Stomach (tissue), 9 donors: Measurements from ENCODE around the gene GALNT13. TPM values are rescaled to one million over a fixed set of nuclear protein-coding genes. Genes with fewer than 3 reads are reported as not detected.

ENCODE experiments used
- DNase-seq, 2 donors: peaks; one replicate each; pipeline versions ENCODE4 v3.0.0 to v3.0.0-alpha.2; 2013 to 2019
- H3K27ac ChIP-seq, 5 donors: fragments of 200-600 bp in 4 of 5; sonication (generic) in 4 of 5; one replicate each; pipeline ENCODE4 v1.5.1; 2013 to 2019; ENCODE audit warnings: mild to moderate bottlenecking in 1 of 5, moderate library complexity in 1 of 5
- H3K27me3 ChIP-seq, 3 donors: fragments of 200-600 bp; sonication (generic); one replicate each; pipeline ENCODE4 v1.5.1; 2017 to 2019; ENCODE audit warnings: mixed run types in 1 of 3
- H3K36me3 ChIP-seq, 4 donors: fragments of 200-600 bp; sonication (generic); 1 replicate in 3 of 4; 2 replicates in 1 of 4; pipeline ENCODE4 v1.5.1; 2016 to 2019
- H3K4me1 ChIP-seq, 4 donors: fragments of 200-600 bp; sonication (generic); one replicate each; pipeline ENCODE4 v1.5.1; 2016 to 2019
- H3K4me3 ChIP-seq, 4 donors: fragments of 200-600 bp; sonication (generic) in 3 of 4; one replicate each; pipeline ENCODE4 v1.5.1; 2016 to 2019; ENCODE audit warnings: mild to moderate bottlenecking in 1 of 4
- H3K9me3 ChIP-seq, 4 donors: fragments of 200-600 bp; sonication (generic); one replicate each; pipeline ENCODE4 v1.5.1; 2016 to 2019
- CTCF ChIP-seq, 7 experiments: fragments of 450-650 bp in 4 of 7; fragments of 200-600 bp in 3 of 7; sonication (generic) in 3 of 7; IDR thresholded peaks; one replicate each; pipeline ENCODE4 v1.5.1; 2016 to 2019; ENCODE audit warnings: antibody characterized with exemption in 7 of 7, control low read depth in 2 of 7, mild to moderate bottlenecking in 1 of 7
- EP300 ChIP-seq: sonication (generic); formaldehyde crosslinking; IDR thresholded peaks from one replicate; pipeline ENCODE4 v1.6.1; 2017; ENCODE audit warnings: antibody characterized with exemption
- POLR2A ChIP-seq, 4 donors: fragments of 450-650 bp; IDR thresholded peaks; one replicate each; pipeline ENCODE4 v1.6.1; 2016; ENCODE audit warnings: antibody characterized with exemption in 4 of 4, control low read depth in 2 of 4, mild to moderate bottlenecking in 1 of 4, moderate library complexity in 1 of 4
- POLR2AphosphoS5 ChIP-seq, 3 donors: sonication (generic); formaldehyde crosslinking; IDR thresholded peaks; one replicate each; pipeline ENCODE4 v1.6.1; 2016; ENCODE audit warnings: antibody characterized with exemption in 3 of 3
- WGBS, 5 donors: extraction: QIAGEN DNeasy Blood & Tissue Kit in 3 of 5; methylation state at CpG; one replicate each; pipeline versions ENCODE4 v1.1.5 to v1.1.7; 2013 to 2018; 5-methylcytosine and 5-hydroxymethylcytosine counted together
- intact Hi-C: fragments of 100-400 bp; cut with DNase I; formaldehyde crosslinking; loops from one replicate; pipeline ENCODE4 v1.15.1; 2023; ENCODE audit warnings: low total_unique reads
- polyA plus RNA-seq, 3 donors: library from polyadenylated mRNA; stranded (reverse); fragments of 200-250 nt; gene quantifications; one replicate each; pipeline ENCODE4 v1.2.3, GENCODE V29; 2013
- total RNA-seq, 5 donors: library from RNA; depleted of rRNA; stranded (reverse); fragments of >200 nt; gene quantifications; one replicate each; pipeline versions ENCODE4 v1.1.0 to v1.2.3, GENCODE V29; 2014 to 2016
- donor health status: healthy with polysubstance abuse.
- donor health status: Bipolar disorder and iron deficiency.
- donor health status: healthy.

GALNT13 gene
- total and polyA plus RNA-seq, 8 donors, result 0.15 to 6.2 (median 0.72) TPM; not detected in 3

GRCh38 chr2:154193246-154193645, 321.5 kb downstream of the GALNT13 start:
- TF ChIP-seq POLR2AphosphoS5 (IDR thresholded peaks at IDR 0.05), result no peak
- TF ChIP-seq CTCF (IDR thresholded peaks at IDR 0.05), result no peak
- 62 to 93% (median 87%) methylated on average over 2 of the region's 2 CpGs for WGBS, 5 donors
- intact Hi-C loops, result no loop called here

GRCh38 chr2:154194909-154195643, 323.4 kb downstream of the GALNT13 start:
- Histone ChIP-seq H3K36me3 (no peaks in the 10 kb centered on the region), H3K9me3 (no peaks in the 10 kb centered on the region), H3K27ac (no peak overlapping the region), H3K4me3 (no peak overlapping the region), H3K27me3 (no peaks in the 10 kb centered on the region), H3K4me1 (no peaks in the 10 kb centered on the region)
- intact Hi-C loops, result no loop called here
- TF ChIP-seq POLR2A (IDR thresholded peaks at IDR 0.05), result no peak
- no peak for TF ChIP-seq POLR2AphosphoS5 (IDR thresholded peaks at IDR 0.05)
- no peak for TF ChIP-seq CTCF (IDR thresholded peaks at IDR 0.05)
- TF ChIP-seq EP300, result no peak
- DNase-seq, result no peak
- 66 to 83% (median 80%) methylated on average over 5 of the region's 5 CpGs for WGBS, 5 donors

More at GRCh38 chr2:154193246-154193645, 321.5 kb downstream of the GALNT13 start:
- no peaks in the 10 kb centered on the region for H3K36me3 ChIP-seq
- H3K4me3 ChIP-seq, result no peak overlapping the region
- no peak for DNase-seq
- no peaks in the 10 kb centered on the region for H3K27me3 ChIP-seq
- H3K9me3 ChIP-seq, result no peaks in the 10 kb centered on the region
- H3K4me1 ChIP-seq, result no peaks in the 10 kb centered on the region
- H3K27ac ChIP-seq, result no peak overlapping the region

- Histone ChIP-seq H3K9me3 (no peaks in the 10 kb centered on the region), H3K36me3 (no peaks in the 10 kb centered on the region), H3K4me3 (no peak overlapping the region), H3K27me3 (no peaks in the 10 kb centered on the region), H3K4me1 (no peaks in the 10 kb centered on the region), H3K27ac (no peak overlapping the region)
- intact Hi-C loops, result no loop called here
- DNase-seq, result peak in 1 of 2 donors; percentile 17
- TF ChIP-seq EP300 (no peak), POLR2A (IDR thresholded peaks at IDR 0.05) (no peak), CTCF (IDR thresholded peaks at IDR 0.05) (no peak), POLR2AphosphoS5 (IDR thresholded peaks at IDR 0.05) (no peak)
Observed at GRCh38 chr2:154195644-154196195, 324.0 kb downstream of the GALNT13 start.

- Histone ChIP-seq H3K4me1 (no peaks in the 10 kb centered on the region), H3K4me3 (no peak overlapping the region), H3K36me3 (no peaks in the 10 kb centered on the region), H3K27ac (no peak overlapping the region), H3K27me3 (no peaks in the 10 kb centered on the region), H3K9me3 (no peaks in the 10 kb centered on the region)
- 53 to 60% (median 55%) methylated on average over 1 of the region's 1 CpG for WGBS, 5 donors
- intact Hi-C loops, result no loop called here
- no peak for DNase-seq
- TF ChIP-seq CTCF (IDR thresholded peaks at IDR 0.05), result no peak
- TF ChIP-seq POLR2AphosphoS5 (IDR thresholded peaks at IDR 0.05), result no peak
- TF ChIP-seq EP300, result no peak
- no peak for TF ChIP-seq POLR2A (IDR thresholded peaks at IDR 0.05)
Observed at GRCh38 chr2:154198866-154199265, 327.1 kb downstream of the GALNT13 start.
